Cardiac muscle cell (in vitro differentiated cells and primary cell): Measurements from ENCODE around the gene RBM38. TPM values are rescaled to one million over a fixed set of nuclear protein-coding genes. Genes with fewer than 3 reads are reported as not detected.
A peak's percentile ranks its signal among the peaks of the same experiment; 100 is the strongest.

Source experiments
- DNase-seq, 2 donors: peaks; one replicate each; pipeline versions ENCODE4 v3.0.0 to v3.0.0-alpha.2; 2010 to 2017; ENCODE audit warnings: low read depth in 1 of 2, low spot score in 1 of 2
- H3K27ac ChIP-seq: fragments of 200-600 bp; sonication (generic); 2 replicates; pipeline ENCODE4 v1.5.1; 2016
- H3K27me3 ChIP-seq: fragments of 200-600 bp; sonication (generic); 2 replicates; pipeline ENCODE4 v1.6.0; 2016; ENCODE audit warnings: control low read depth
- H3K36me3 ChIP-seq: fragments of 200-600 bp; sonication (generic); 2 replicates; pipeline ENCODE4 v1.5.1; 2016; ENCODE audit warnings: control low read depth
- H3K4me1 ChIP-seq: fragments of 200-600 bp; sonication (generic); 2 replicates; pipeline ENCODE4 v1.8.1; 2017; ENCODE audit warnings: low read depth, mild to moderate bottlenecking, mixed run types
- H3K4me3 ChIP-seq: fragments of 200-600 bp; sonication (generic); 2 replicates; pipeline ENCODE4 v1.5.1; 2016; ENCODE audit warnings: mild to moderate bottlenecking
- H3K9me3 ChIP-seq: fragments of 200-600 bp; sonication (generic); 2 replicates; pipeline ENCODE4 v1.5.1; 2017; ENCODE audit warnings: low read depth, mild to moderate bottlenecking, control low read depth
- CTCF ChIP-seq: IDR thresholded peaks from 2 replicates; pipeline ENCODE4 v1.5.1; 2012; ENCODE audit warnings: low read depth, mild to moderate bottlenecking, low read length
- polyA plus RNA-seq: library from polyadenylated mRNA; unstranded; fragments of >200 nt; fragmentation: Nextera tagmentation; extraction: Ambion mirVana; gene quantifications from 2 replicates; pipeline ENCODE4 v1.2.1, GENCODE V29; 2016
- total RNA-seq: library from RNA; depleted of rRNA; stranded (reverse); fragments of >200 nt; gene quantifications from 2 replicates; pipeline ENCODE4 v1.2.3, GENCODE V29; 2016

The RBM38 gene
- total and polyA plus RNA-seq, 2 experiments from 2014 or later, result 404 to 625 TPM

GRCh38 chr20:57434390-57434700, 43.1 kb downstream of the RBM38 start:
- Histone ChIP-seq H3K4me3 (no peak overlapping the region), H3K27me3 (no peaks in the 10 kb centered on the region), H3K4me1 (peaks cover 36% of the 10 kb centered on the region), H3K36me3 (no peaks in the 10 kb centered on the region), H3K9me3 (no peaks in the 10 kb centered on the region), H3K27ac (peak overlapping the region; percentile 53)
- no peak for DNase-seq
- TF ChIP-seq CTCF, result no peak

GRCh38 chr20:57435105-57435497, 43.9 kb downstream of the RBM38 start:
- no peak for DNase-seq
- no peak for TF ChIP-seq CTCF
- peak overlapping the region; percentile 53 for H3K27ac ChIP-seq
- H3K27me3 ChIP-seq, result no peaks in the 10 kb centered on the region
- no peaks in the 10 kb centered on the region for H3K36me3 ChIP-seq
- H3K4me1 ChIP-seq, result peaks cover 42% of the 10 kb centered on the region
- H3K4me3 ChIP-seq, result no peak overlapping the region
- no peaks in the 10 kb centered on the region for H3K9me3 ChIP-seq

GRCh38 chr20:57435498-57436222, 44.5 kb downstream of the RBM38 start:
- H3K9me3 ChIP-seq, result no peaks in the 10 kb centered on the region
- no peak overlapping the region for H3K4me3 ChIP-seq
- H3K27ac ChIP-seq, result peak overlapping the region; percentile 53
- no peak for TF ChIP-seq CTCF
- no peaks in the 10 kb centered on the region for H3K36me3 ChIP-seq
- H3K27me3 ChIP-seq, result no peaks in the 10 kb centered on the region
- peak; percentile 50 to 60 for DNase-seq
- peaks cover 47% of the 10 kb centered on the region for H3K4me1 ChIP-seq

GRCh38 chr20:57436223-57436545, 45.0 kb downstream of the RBM38 start:
- H3K9me3 ChIP-seq, result no peaks in the 10 kb centered on the region
- no peak for DNase-seq
- H3K4me3 ChIP-seq, result no peak overlapping the region
- TF ChIP-seq CTCF, result no peak
- H3K27me3 ChIP-seq, result no peaks in the 10 kb centered on the region
- peaks cover 50% of the 10 kb centered on the region for H3K4me1 ChIP-seq
- H3K27ac ChIP-seq, result peak overlapping the region; percentile 53
- no peaks in the 10 kb centered on the region for H3K36me3 ChIP-seq

GRCh38 chr20:57437267-57437666, 46.1 kb downstream of the RBM38 start:
- Histone ChIP-seq H3K4me1 (peaks cover 60% of the 10 kb centered on the region), H3K27me3 (no peaks in the 10 kb centered on the region), H3K27ac (peak overlapping the region; percentile 100), H3K9me3 (no peaks in the 10 kb centered on the region), H3K4me3 (no peak overlapping the region), H3K36me3 (peaks cover 5% of the 10 kb centered on the region)
- DNase-seq, result no peak
- no peak for TF ChIP-seq CTCF
